CD4-positive, alpha-beta T cell treated with Interleukin-1 beta for 1 hour (primary cell): Measurements from ENCODE around the gene CREB3L1.
A peak's percentile ranks its signal among the peaks of the same experiment; 100 is the strongest.

Source experiments
- DNase-seq, 2 donors: peaks; one replicate each; pipeline ENCODE4 v3.0.0-alpha.2; 2020 to 2022

CREB3L1 gene

GRCh38 chr11:46275964-46276641 is 1.4 kb upstream of the CREB3L1 start:
- DNase-seq, result no peak

GRCh38 chr11:46277313-46277621 is 195 bp upstream of the CREB3L1 start:
- DNase-seq, result no peak

GRCh38 chr11:46278387-46279125 is 1.1 kb downstream of the CREB3L1 start:
- no peak for DNase-seq

GRCh38 chr11:46279126-46280099 is 2.0 kb downstream of the CREB3L1 start:
- no peak for DNase-seq

- no peak for DNase-seq
Observed at GRCh38 chr11:46280706-46281105, 3.2 kb downstream of the CREB3L1 start.

GRCh38 chr11:46281371-46281831 is 3.9 kb downstream of the CREB3L1 start:
- DNase-seq, result no peak

- DNase-seq, result no peak
Observed at GRCh38 chr11:46285173-46285572, 7.7 kb downstream of the CREB3L1 start.

GRCh38 chr11:46285594-46286033 is 8.2 kb downstream of the CREB3L1 start:
- DNase-seq, result no peak

- no peak for DNase-seq
Observed at GRCh38 chr11:46286789-46287188, 9.3 kb downstream of the CREB3L1 start.

- DNase-seq, result no peak
Observed at GRCh38 chr11:46288451-46288850, 11.0 kb downstream of the CREB3L1 start.

- no peak for DNase-seq
Observed at GRCh38 chr11:46290011-46290410, 12.5 kb downstream of the CREB3L1 start.

GRCh38 chr11:46290598-46291309 is 13.3 kb downstream of the CREB3L1 start:
- DNase-seq, result no peak

- no peak for DNase-seq
Observed at GRCh38 chr11:46291441-46292150, 14.1 kb downstream of the CREB3L1 start.

- DNase-seq, result no peak
Observed at GRCh38 chr11:46293066-46293465, 15.6 kb downstream of the CREB3L1 start.

GRCh38 chr11:46293641-46294103 is 16.2 kb downstream of the CREB3L1 start:
- no peak for DNase-seq

GRCh38 chr11:46294365-46295309 is 17.2 kb downstream of the CREB3L1 start:
- no peak for DNase-seq

- DNase-seq, result peak; percentile 72 to 78
Observed at GRCh38 chr11:46295312-46296058, 18.0 kb downstream of the CREB3L1 start.

GRCh38 chr11:46296059-46296527 is 18.6 kb downstream of the CREB3L1 start:
- DNase-seq, result no peak
